Thoracic aorta (tissue), 2 donors: ENCODE data around the gene DMD. TPM values are rescaled to one million over a fixed set of nuclear protein-coding genes. Genes with fewer than 3 reads are reported as not detected.

Experiments used
- ATAC-seq: fragments of 150-250 bp; one replicate; pipeline ENCODE4 v1.8.0; 2017; ENCODE audit warnings: low read depth; ENCODE audit not compliant: insufficient number of reproducible peaks, low FRiP score
- DNase-seq: peaks from one replicate; pipeline ENCODE4 v3.0.0-alpha.2; 2020; ENCODE audit warnings: low spot score
- H3K27ac ChIP-seq, 2 donors: fragments of 200-600 bp; sonication (generic); 1 replicate in 1 of 2; 2 replicates in 1 of 2; pipeline ENCODE4 v1.5.1; 2016; ENCODE audit warnings: mild to moderate bottlenecking in 2 of 2, moderate library complexity in 2 of 2
- H3K27me3 ChIP-seq: fragments of 200-600 bp; sonication (generic); replicated peaks from 2 replicates; pipeline ENCODE4 v1.6.0; 2016; ENCODE audit warnings: mild to moderate bottlenecking; ENCODE audit not compliant: insufficient read depth
- H3K36me3 ChIP-seq: fragments of 200-600 bp; sonication (generic); one replicate; pipeline ENCODE4 v1.5.1; 2016
- H3K4me1 ChIP-seq, 2 donors: fragments of 200-600 bp; sonication (generic); 1 replicate in 1 of 2; 2 replicates in 1 of 2; pipeline versions ENCODE4 v1.5.1 to v1.6.0; 2016; ENCODE audit warnings: low read depth in 2 of 2, mild to moderate bottlenecking in 1 of 2; ENCODE audit not compliant: control insufficient read depth in 1 of 2
- H3K4me3 ChIP-seq: fragments of 200-600 bp; sonication (generic); 2 replicates; pipeline ENCODE4 v1.5.1; 2016; ENCODE audit warnings: mild to moderate bottlenecking
- H3K9me3 ChIP-seq: fragments of 200-600 bp; sonication (generic); 2 replicates; pipeline ENCODE4 v1.5.1; 2016
- total RNA-seq, 2 donors: library from RNA; depleted of rRNA; stranded (reverse); fragments of >200 nt; gene quantifications; one replicate each; pipeline versions ENCODE4 v1.1.0 to v1.2.3, GENCODE V29; 2016
- TF ChIP-seq, protein P1 (sequence below): fragments of 200-600 bp; sonication (generic); IDR thresholded peaks from one replicate; pipeline ENCODE4 v1.5.1; 2019; ENCODE audit warnings: antibody characterized with exemption

The DMD gene
- total RNA-seq, 2 donors from 2014 or later, result 224 to 233 TPM

DNA sequence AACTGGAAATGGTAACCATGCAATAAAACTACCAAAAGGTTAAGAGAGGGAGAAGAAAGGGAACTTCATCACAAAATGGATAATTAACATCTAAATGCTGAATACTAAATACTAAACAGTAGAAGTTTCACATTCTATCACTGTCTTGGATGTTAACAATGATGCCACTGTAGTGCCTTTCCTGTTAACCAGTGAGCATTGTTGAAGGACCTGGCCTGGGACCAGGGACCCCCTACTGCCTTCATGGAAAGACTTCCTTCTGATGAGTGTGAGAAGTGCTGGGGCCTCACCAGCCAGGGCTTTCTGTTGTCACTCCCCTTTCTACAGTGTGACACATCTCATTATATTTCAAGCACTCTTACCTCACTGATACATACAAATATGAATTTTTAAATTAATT lies 1400.2 kb downstream of the DMD start:
- Histone ChIP-seq H3K27ac (no peak overlapping the region), H3K27me3 (no peaks in the 10 kb centered on the region), H3K9me3 (no peaks in the 10 kb centered on the region), H3K4me1 (no peaks in the 10 kb centered on the region), H3K4me3 (no peak overlapping the region), H3K36me3 (no peaks in the 10 kb centered on the region)
- no peak for DNase-seq
- TF ChIP-seq, protein P1, sequence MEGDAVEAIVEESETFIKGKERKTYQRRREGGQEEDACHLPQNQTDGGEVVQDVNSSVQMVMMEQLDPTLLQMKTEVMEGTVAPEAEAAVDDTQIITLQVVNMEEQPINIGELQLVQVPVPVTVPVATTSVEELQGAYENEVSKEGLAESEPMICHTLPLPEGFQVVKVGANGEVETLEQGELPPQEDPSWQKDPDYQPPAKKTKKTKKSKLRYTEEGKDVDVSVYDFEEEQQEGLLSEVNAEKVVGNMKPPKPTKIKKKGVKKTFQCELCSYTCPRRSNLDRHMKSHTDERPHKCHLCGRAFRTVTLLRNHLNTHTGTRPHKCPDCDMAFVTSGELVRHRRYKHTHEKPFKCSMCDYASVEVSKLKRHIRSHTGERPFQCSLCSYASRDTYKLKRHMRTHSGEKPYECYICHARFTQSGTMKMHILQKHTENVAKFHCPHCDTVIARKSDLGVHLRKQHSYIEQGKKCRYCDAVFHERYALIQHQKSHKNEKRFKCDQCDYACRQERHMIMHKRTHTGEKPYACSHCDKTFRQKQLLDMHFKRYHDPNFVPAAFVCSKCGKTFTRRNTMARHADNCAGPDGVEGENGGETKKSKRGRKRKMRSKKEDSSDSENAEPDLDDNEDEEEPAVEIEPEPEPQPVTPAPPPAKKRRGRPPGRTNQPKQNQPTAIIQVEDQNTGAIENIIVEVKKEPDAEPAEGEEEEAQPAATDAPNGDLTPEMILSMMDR, result no peak
- ATAC-seq, result no peak

DNA sequence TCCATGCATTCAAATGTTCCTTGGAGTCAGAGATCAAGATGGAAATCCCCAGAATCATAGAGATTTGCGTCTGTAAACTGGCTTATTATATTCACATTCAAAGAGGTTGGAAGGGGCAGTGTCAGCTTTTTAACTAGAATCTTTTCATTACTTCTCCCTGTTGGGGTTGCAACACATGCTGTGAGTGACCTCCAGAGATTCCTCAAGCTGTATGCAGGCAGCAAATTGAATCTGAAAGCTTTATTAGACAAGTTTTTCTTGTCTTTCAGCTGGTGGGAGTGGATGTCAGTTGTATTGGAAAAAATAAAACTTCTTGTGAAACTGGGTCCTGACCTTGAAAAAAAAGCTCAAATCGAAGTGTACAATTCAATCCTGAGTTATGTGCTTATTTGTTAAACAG lies 1403.0 kb downstream of the DMD start:
- no peaks in the 10 kb centered on the region for H3K27me3 ChIP-seq
- TF ChIP-seq, protein P1, result no peak
- no peaks in the 10 kb centered on the region for H3K9me3 ChIP-seq
- no peaks in the 10 kb centered on the region for H3K4me1 ChIP-seq
- H3K36me3 ChIP-seq, result no peaks in the 10 kb centered on the region
- no peak overlapping the region for H3K4me3 ChIP-seq
- no peak overlapping the region for H3K27ac ChIP-seq
- ATAC-seq (no peak), DNase-seq (no peak)

DNA sequence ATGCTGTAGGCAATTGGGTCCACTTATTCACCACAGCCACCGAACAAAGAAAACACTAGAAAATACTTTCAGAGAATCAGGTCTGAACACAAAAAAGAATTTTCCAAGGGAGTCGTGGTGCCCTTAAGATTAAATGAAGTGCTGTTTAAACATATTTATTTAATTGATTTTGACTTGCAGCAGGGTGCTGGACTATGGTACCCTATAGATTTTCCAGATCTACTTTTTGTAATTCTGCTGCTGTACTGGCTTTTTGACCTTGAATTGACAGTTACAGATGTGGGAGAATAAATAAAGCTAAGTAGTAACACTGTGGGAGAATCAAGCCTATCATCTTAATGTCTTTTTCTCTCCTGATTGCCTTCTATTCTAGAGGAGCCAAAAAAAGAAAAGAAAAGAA lies 1404.2 kb downstream of the DMD start:
- H3K27ac ChIP-seq, result no peak overlapping the region
- no peak for ATAC-seq

DNA sequence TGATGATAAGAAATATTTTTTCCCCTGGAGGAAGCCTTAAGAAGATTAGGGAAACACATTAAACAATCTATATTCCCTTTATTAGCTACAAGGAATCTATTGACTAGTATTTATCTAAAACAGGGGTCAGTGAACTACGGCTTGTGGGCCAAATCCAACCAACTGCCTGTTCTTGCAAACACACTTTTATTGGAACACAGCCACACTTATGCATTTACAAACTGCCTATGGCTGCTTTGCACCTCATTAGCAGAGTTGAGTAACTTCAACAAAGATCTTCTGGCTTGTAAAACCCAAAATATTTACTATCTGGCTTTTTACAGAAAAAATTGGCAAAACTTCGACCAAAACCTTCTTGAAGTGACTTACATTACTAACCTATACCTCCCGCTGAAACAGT lies 1405.6 kb downstream of the DMD start:
- no peaks in the 10 kb centered on the region for H3K4me1 ChIP-seq
- ATAC-seq (no peak), DNase-seq (no peak)
- no peak overlapping the region for H3K4me3 ChIP-seq
- H3K27ac ChIP-seq, result no peak overlapping the region
- no peaks in the 10 kb centered on the region for H3K36me3 ChIP-seq
- TF ChIP-seq, protein P1, result no peak
- no peaks in the 10 kb centered on the region for H3K27me3 ChIP-seq
- no peaks in the 10 kb centered on the region for H3K9me3 ChIP-seq

More for the DNA sequence above, 1404.2 kb downstream of the DMD start:
- H3K4me3 ChIP-seq, result no peak overlapping the region
- H3K9me3 ChIP-seq, result no peaks in the 10 kb centered on the region
- DNase-seq, result no peak
- H3K36me3 ChIP-seq, result no peaks in the 10 kb centered on the region
- TF ChIP-seq, protein P1, result no peak
- H3K4me1 ChIP-seq, result no peaks in the 10 kb centered on the region
- H3K27me3 ChIP-seq, result no peaks in the 10 kb centered on the region

DNA sequence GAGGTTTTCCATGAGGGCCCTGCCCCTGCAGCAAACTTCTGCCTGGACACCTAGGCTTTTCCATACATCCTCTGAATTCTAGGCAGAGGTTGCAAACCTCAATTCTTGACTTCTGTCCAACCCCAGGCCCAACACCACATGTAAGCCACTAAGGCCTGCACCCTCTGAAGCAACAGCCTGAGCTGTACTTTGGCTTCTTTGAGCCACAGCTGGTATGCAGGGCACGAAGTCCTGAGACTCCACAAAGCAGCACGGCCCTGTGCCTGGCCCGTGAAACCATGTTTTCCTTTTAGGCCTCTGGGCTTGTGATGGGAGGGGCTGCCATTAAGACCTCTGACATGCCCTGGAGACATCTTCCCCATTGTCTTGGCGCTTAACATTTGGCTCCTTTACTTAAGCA lies 1411.1 kb downstream of the DMD start:
- H3K27ac ChIP-seq, result no peak overlapping the region
- no peak for DNase-seq
- TF ChIP-seq, protein P1, result no peak
- H3K9me3 ChIP-seq, result no peaks in the 10 kb centered on the region
- H3K4me1 ChIP-seq, result no peaks in the 10 kb centered on the region
- no peak for ATAC-seq
- H3K4me3 ChIP-seq, result no peak overlapping the region
- H3K27me3 ChIP-seq, result no peaks in the 10 kb centered on the region
- H3K36me3 ChIP-seq, result no peaks in the 10 kb centered on the region
